H1 (cell line): ENCODE results near the gene FAM228B.

ENCODE experiments used
- CEBPB ChIP-seq: IDR thresholded peaks from 2 replicates; pipeline ENCODE4 v1.6.1; 2012; ENCODE audit warnings: low read depth, low read length
- POLR2AphosphoS5 ChIP-seq: IDR thresholded peaks from 2 replicates; pipeline ENCODE4 v1.6.1; 2011; ENCODE audit warnings: low read depth, low read length
- USF2 ChIP-seq: IDR thresholded peaks from 2 replicates; pipeline ENCODE4 v1.6.1; 2011; ENCODE audit warnings: low read length, improper control_type of control experiment

DNA sequence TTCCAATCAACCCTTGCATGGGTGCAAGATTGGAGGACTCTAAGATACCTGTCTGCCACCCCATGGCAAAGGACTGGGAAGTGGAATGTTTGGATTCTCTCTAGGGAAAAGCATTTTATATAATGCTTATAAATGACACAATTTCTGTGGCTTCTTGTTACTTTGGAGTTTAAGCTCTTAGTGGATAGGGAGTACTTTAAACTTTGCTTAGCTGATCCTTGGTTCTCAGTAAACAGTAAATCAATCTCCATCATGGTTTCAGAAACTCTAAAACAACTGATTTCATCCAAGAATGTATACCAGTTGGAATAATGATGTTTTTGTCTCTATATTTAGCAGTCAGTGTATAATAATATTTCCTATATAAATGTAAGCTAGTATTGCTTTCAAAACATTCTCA lies 37.5 kb downstream of the FAM228B start:
- TF ChIP-seq USF2 (no peak), CEBPB (no peak), POLR2AphosphoS5 (no peak)
